Stimulated activated CD8-positive, alpha-beta memory T cell treated with anti-CD3 and anti-CD28 coated beads, Interleukin-7, amount 100 ng/mL, for 48 hours (primary cell): Measurements from ENCODE around the gene ZMYND8.
"Not testable (repeated sequence)": the region's sequence is repeated elsewhere in the genome, so short reads cannot be mapped to it uniquely, and the experiment has no call there.

Source experiments
- DNase-seq, 2 donors: peaks; one replicate each; pipeline ENCODE4 v3.0.0-alpha.2; 2020; ENCODE audit warnings: low read depth in 1 of 2; ENCODE audit errors: extremely low read depth in 1 of 2

Gene ZMYND8

DNA sequence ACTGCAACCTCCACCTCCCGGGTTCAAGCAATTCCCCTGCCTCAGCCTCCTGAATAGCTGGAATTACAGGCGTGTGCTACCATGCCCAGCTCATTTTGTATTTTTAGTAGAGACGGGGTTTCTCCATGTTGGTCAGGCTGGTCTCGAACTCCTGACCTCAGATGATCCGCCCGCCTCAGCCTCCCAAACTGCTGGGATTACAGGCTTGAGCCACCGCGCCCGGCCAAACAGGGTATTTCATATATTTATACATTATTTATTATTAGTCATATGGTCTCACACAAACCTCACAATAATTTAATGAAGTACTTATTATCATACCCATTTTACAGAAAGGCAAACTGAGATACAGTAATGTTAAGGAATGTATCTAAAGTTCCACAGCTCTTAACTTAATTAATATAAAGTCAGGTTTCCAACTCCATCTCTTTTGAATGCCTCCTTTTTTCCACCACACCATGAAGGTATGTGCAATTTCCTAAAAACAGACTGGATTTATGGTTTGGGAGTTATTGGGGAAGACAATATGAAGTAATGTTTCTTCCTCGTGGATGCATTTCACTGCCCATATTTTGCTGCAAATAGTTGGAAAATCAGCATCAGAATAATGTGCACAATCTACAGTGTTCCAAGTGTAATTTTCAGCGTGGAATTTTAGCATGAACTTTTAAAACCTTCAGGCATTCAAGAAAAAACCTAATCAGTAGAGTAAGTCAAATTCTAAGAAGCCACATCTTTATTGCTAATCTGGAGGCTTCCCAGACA, 65.7 kb downstream of the ZMYND8 start:
- no peak for DNase-seq

DNA sequence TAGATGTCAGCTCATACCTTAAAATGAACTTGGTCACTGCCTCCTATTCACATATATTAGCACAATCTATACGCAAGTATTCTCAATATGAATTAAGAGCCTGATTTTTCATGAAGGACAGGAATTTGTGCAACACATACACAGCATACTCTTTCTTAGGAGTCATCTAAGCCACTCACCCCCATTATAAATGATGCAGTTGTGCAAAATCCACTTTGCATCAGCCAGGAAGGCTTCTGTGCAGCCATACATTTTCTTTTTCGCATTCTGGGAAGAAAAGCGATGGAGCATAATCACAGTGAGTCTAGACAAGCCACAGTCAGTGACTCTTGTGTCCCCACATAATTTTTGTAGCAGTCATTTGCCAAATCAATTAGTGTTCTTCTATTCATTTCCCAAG, 66.5 kb downstream of the ZMYND8 start:
- DNase-seq = no peak

DNA sequence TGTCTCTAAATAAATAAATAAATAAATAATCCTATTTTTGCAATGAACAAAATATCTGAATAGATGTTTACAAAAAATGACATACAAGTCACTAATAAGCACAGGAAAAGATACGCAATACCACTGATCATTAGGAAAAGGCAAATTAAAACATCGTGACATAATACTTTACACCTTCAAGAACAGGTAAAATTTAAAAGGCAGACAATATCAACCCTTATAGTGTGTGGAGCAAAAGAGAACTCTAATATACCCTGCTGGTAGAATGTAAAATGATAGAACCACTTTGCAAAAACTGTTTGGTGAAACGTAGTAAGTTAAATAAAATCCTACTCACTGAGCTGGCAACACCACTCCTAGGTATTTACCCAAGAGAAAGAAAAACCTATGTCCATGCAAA, 67.4 kb downstream of the ZMYND8 start:
- no peak for DNase-seq

DNA sequence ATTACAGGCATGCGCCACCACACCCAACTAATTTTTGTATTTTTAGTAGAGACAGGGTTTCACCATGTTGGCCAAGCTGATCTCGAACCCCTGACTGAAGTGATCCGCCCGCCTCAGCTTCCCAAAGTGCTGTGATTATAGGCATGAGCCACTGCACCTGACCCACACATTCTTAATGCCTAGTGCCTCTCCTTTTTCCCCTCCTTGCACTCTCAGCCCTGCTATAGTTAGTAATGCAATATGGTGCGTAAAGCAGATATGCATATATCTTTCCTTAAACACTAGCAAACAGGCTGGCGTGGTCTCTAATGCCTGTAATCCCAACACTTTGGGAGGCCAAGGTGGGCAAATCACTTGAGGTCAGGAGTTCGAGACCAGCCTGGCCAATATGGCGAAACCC, 68.0 kb downstream of the ZMYND8 start:
- DNase-seq = not testable (repeated sequence)

DNA sequence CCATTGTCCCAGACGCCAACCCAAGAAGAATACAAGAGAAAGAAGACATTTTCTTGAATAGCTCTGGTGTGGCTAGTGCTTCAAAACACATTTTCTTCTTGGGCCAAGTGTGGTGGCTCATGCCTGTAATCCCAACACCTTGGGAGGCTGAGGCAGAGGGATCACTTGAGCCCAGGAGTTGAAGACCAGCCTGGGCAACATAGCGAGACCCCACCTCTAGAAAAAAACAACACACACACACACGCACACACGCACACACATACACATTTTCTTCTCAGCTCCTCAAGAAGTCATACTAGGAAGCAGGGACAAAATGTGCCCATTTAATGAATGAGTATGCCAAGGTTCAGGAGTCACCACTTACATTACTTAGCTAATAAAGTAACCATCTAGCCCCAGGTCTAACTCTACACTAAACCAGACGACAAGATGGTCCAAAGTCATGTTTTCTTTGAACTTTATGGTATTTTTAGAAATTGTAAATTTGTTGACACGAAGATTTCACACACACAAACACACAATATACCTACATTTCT, 68.8 kb downstream of the ZMYND8 start:
- no peak for DNase-seq

DNA sequence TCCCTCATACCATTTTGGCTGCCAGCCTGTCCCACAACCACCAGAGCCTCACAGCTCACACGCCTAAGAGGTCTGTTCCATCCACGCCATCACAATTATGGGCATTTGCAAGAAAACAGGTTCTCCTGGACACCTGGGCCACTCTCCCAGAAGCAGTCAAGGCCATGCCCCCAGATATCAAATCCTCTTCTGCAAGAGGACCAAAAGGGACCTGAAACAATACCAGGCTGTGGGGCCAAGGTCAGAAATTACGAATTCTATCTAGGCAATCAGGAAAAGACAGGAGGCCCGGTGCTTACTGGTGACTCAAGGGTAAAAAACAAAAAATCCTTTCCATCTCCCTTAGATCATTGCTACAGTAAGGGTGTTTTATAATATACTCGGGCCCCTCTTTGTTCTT, 69.8 kb downstream of the ZMYND8 start:
- no peak for DNase-seq

DNA sequence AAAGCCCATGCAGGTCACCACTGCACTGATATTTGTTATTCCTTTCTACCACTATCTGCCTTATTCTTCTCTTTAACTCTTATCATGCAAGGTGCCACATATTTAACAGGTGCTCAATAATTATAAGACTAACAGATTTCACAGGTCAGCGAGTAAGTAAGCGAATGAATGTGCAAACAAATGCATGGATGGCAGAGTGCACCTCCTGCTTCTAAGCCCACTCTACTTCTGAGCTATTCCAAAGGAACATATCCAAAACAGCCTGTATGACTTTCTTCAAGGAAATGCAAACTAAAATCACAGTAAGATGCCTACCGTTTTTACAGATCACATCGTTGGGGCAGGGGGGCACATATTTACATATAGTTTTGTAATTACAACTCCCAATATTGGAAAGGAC, 71.3 kb downstream of the ZMYND8 start:
- no peak for DNase-seq

DNA sequence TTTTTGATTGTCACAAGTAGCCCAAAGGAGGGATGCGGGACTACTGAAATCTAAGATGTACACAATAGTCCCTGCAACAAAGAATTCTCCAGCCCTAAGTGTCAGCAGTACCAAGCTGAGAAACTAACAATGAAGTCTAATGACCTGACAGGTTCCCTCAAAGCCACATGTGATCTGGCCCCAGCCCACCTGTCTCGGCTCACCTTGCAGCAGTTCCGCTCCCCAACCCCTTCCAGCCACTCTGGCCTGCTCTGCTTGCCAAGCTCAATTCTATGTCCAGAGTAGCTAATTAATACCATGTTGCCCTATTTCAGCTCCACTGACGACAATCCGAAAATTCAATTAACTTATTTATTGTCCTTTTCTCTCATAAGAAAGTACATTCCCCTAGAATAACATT, 72.1 kb downstream of the ZMYND8 start:
- DNase-seq = no peak

DNA sequence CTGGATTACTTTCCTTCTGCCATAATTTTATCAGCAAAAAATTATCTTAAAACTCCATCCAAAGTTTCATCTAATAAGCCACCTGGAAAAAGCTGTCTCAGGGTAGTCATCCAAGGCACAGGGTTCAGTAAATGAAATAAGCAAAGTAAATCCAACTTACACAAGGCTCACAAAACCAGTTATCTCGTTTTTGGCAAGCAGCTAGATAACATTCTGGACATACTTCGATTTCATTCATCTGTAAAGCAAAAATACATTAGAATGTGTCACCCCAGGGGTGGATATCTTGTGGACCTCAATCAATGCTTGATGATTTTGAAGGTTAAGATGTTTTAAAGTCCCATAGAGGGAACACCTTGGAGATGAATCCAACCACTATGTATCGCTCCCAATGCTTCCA, 73.1 kb downstream of the ZMYND8 start:
- no peak for DNase-seq

DNA sequence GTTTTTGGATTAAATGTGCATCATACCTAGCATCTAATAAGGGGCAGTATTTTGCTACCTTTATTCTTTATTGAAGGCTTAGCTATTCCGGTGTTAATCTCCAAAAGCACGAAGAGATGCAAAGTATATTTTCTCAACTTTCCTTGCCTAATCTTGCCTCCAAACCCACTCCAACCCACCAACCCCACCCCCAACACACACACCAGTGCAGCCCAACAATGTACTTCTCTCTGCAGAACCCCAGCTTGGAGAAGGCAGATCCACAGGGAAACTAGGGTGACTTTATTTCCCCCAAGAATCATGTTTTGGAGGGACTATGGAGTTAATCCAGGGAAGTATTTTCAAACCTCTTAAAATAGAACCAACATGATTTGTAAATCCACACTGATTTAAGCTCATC, 73.6 kb downstream of the ZMYND8 start:
- no peak for DNase-seq

DNA sequence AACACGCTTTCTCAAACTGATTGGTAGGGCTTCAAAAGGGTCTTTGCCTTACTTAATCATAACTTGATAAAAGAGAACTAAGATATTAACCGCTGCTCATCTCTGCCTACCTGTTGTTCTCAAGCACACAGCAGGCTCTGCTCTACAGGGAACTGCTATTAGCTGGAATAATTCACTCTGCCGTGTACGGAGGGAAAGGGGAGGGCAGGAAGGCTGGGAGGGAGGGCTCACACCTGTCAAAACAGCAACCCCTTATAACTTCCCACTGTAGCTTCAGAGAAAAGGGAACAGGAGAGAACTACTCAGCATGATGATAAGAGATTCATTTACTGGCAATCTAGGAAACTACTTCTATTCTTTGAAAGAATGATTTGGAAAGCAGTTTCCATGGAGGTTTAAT, 75.1 kb downstream of the ZMYND8 start:
- DNase-seq = no peak

DNA sequence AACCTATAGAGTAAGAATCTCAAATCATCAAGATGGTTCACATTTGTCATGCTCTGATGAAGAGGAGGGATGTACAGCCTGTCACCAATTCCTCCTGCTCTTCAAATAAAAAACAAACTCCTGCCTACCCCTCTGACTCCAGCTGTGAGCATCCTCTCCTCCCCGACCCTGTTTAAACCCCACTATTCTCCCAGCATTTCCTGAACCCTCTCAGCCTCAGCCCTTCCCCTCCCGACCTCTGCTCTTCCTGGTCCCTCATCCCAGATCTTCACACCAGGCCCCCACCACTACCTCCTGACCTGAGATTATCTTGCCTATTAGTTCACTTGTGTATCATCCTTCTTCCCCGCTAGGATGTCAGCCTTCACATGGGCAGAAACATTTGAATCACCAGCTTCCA, 75.8 kb downstream of the ZMYND8 start:
- DNase-seq = no peak

DNA sequence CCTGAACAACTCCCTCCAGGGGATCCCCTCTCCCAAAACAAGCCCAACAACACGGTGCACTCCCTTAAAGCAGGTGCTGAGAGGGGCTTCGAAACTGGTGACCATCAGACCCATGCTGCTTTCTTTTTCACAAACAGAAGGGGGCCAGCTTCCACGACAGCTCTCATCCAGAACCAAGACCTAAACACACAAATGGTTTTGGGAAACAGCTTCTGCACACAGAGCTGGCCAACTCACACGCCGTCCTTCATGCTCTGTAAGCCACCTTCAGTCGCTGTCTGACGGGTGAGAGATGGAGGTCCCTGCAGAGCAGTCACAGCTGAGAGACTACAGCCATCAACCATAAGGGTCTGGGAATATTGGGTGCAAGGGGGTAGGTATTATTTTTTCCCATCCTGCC, 76.3 kb downstream of the ZMYND8 start:
- no peak for DNase-seq

DNA sequence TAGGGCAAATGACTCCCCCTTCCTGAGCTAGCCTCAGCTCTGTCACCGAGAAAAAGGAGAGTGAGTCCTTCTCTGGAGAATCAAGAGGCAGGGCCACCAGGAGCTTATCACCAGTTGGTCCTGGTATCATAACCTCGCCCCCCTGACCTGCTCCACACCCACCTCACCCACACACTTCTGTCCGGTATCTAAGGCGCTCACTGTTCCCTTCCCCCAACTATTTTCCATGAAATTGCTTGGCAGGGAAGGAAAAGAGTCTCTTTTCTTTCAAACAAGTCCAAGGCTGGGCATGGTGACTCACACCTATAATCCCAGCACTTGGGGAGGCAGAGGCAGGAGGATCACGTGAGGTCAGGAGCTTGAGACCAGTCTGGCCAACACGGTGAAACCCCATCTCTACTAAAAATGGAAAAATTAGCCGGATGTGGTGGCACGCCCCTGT, 77.6 kb downstream of the ZMYND8 start:
- no peak for DNase-seq

DNA sequence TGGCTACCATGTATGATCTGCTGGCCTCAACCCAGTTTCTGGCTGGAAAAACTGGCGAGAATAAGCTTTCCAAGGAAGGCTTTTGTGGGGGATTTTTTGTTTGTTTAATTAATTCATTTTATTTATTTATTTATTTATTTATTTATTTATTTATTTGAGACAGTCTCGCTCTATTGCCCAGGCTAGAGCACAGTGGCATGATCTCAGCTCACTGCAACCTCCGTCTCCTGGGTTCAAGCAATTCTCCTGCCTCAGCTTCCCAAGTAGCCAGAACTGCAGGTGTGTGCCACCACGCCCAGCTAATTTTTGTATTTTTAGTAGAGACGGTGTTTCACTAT, 79.0 kb downstream of the ZMYND8 start:
- DNase-seq = not testable (repeated sequence)

DNA sequence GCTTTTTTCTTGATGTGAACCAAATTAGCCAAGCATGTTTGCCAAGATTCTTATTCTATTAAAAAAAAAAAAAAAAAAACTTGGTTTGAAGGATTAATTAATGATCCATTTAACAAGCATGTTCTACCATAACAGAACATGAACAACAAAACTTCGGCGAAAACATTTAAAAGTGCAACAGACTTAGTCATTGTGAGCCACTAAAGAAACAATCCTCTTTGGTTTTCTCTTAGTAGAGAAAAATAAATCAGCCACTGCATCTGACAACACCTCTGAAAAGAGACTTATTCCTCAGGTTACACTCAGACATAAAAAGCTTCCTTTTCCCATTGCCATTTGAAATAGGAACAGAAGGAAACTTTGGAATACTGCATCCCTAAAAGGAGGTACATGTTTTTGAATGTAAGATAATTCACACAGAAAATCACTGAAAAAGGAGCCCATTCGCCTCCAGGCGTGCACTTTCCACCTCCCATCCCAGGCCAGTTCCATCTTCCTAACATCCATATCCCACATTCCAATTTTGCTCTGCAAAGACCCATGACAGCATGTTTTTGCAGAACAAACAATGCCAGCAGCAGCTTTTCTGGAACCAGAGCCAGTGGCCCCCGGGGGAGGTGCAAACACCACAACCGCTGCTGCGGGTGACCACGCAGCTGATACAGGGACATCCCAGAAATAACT, 79.5 kb downstream of the ZMYND8 start:
- no peak for DNase-seq

DNA sequence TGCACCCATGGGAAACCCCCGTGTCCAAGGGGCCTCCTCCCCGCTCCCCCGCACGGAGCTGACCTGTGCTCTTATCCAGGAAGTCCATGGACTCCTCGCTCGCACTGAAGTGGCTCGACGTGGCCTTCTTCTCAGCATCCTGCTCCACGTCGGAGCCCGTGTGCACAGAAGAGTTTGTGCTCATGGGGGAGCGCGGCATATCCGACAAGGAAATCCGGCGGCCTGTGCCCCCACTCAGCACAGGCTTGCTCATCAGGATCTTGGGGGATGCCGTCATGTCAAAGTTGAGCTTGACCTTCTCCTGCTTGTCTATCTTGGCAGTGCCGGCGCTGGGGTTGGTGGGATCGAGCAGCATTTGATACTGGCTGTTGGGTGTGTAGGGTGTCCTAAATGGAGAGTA, 80.2 kb downstream of the ZMYND8 start:
- no peak for DNase-seq

DNA sequence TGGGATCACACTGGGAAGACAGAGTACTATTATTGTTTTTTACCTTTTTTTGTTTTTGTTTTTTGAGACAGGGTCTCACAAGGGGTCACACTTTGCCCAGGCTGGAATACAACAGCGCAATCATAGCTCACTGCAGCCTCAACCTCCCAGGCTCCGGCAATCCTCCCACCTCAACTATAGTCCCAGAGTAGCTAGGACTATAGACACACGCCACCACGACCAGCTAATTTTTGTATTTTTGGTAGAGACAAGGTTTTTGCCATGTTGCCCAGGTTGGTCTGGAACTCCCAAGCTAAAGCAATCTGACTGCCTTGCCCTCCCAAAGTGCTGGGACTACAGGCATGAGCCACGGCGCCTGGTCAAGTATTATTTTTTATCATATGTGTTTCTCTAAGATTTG, 81.0 kb downstream of the ZMYND8 start:
- DNase-seq = no peak

DNA sequence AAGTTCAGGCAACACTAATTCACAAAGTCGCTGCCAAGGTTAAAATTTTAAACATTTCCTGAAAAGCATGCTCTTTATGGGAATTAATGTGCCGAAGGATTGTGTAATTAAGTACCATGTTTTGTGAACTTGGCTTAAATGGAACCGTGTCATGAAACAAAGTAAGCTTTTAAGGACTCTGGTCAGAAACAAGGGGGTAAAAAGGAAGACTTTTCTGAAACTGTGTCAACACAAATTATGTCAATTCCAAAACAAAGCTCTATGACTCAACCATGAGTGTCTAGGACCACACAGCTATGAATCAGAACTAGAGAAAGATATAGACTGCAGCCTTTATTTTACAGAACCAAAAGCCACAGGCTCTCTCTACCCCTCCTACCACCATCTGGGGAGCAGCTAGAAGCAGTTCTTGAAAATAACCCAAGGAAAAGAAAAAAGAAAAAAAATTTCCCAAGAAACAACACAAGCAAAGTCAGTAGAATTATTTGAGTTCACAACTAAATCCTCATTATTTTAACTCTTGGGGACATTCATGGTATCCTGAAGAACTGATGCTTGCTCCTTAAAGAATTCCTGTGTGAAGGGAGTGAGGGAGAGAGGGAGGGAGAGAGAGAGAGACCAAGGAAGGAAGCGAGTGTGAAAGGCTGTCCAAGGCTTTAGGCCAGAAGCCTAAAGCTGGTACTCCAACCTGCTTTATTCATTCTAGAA, 81.9 kb downstream of the ZMYND8 start:
- DNase-seq = no peak

DNA sequence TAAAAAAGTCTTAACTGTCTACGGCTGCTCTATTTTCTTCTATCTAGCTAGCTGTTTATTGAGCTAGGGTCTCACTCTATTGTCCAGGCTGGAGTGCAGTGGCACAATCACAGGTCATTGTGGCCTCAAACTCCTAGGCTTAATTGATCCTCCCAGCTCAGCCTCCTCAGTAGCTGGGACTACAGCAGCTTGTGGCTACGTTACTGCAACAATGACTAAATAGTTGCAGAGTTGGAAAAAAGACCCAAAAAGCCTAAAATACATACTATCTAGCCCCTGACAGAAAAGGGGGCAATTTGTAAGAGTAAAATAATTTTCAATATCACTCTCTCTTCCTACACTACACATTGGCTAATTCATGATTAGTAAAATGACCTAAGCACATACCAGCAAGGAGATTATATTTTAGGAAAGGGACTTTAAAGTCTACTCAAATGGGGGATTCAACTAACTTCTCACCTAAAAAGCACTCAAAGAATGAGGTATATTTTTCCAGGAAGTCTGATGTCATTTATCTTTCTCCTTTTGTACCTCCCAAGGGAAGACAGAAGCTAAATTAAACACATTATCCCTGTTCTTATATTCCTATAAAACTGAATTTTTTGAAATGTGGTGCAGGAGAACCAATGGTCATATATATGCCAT, 82.8 kb downstream of the ZMYND8 start:
- no peak for DNase-seq

DNA sequence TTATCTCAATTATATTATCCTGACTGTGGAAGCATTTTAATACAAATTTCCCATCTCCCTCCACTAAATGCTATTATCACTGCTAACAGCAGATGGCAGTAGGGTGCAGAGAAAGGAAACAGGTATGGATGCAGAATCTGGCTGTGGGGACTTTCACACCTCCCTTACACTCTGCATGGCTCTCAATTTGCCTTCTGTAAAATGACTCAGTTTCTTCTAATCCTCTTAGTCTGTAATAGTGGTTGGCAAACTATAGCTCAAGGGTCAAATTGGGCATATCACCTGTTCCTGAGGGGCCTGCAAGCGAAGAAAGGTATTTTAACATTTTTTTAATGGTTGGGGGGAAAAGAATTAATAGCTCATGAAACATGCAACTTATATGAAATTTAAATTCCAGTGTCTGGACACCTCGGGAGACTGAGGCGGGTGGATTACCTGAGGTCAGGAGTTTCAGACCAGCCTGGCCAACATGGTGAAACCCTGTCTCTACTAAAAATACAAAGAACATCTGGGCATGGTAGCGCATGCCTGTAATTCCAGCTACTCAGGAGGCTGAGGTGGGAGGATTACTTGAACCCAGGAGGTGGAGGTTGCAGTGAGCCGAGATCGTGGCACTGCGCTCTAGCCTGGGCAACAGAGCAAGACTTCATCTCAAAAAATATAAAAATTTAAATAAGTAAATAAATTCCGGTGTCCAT, 83.5 kb downstream of the ZMYND8 start:
- peak in 1 of 2 donors; percentile 29 for DNase-seq
